ENCODE measurements around the gene FAM89B. TPM values are rescaled to one million over a fixed set of nuclear protein-coding genes. Genes with fewer than 3 reads are reported as not detected.

Gene FAM89B
- polyA plus RNA-seq, 1 donor from 2014 or later, result 75.1 TPM

DNA sequence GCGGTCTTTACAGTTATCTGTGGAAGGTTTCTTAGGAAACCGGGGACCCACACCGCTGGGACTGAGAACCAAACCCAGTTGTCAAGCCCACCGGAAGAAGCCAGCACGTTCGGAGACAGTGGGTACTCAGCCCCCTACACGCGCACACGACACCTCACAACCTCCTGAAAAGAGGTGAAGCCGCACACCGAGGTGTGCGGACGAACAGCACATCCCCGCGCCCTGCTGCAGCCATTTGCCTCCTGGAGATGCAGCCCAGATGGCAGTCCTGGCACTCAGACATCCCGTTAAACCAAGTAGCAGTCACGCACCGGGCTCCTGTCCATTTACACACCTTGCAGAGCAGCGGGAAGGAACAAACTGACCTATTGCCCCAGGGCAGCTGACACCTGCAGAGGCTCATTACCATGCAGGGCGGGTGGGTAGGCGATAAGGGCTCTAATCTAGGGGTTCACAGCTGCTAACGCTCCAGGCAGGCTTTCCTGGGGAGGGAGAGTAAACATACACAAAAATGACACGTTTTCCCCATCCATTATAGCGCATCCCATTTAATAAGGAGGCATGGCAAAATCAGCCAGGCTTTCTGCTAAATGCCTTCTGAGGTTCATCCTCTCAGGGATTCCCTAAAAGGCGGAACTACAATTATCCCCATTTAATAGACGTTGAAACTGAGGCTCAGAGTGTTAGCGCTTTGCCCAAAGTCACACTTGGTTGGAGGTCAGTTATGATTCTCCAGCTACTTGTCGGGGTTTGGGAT is 2.7 kb downstream of the FAM89B start:
- H3K27ac ChIP-seq (ENCODE audit: low read length), result no peak overlapping the region
- H3K4me3 ChIP-seq (ENCODE audit: low read length), result peak overlapping the region; percentile 82
- H3F3A ChIP-seq (ENCODE audit: insufficient read depth, low read length, poor library complexity, severe bottlenecking), result no peaks in the 10 kb centered on the region
- H3K79me2 ChIP-seq (replicated peaks; ENCODE audit: insufficient read depth, low read length), result peaks cover 40% of the 10 kb centered on the region
- peaks cover 7% of the 10 kb centered on the region for H3K27me3 ChIP-seq (ENCODE audit: insufficient read depth, low read depth, low read length)
- H3K9ac ChIP-seq (ENCODE audit: low read length), result peak overlapping the region; percentile 34
- no peaks in the 10 kb centered on the region for H3K9me2 ChIP-seq (ENCODE audit: insufficient read depth, low read length)
- H3K36me3 ChIP-seq (ENCODE audit: insufficient read depth, low read length), result no peaks in the 10 kb centered on the region
- H2AFZ ChIP-seq (ENCODE audit: low read depth, low read length), result no peak overlapping the region
- H3K4me2 ChIP-seq (ENCODE audit: low read length), result no peak overlapping the region
- TF ChIP-seq, protein P1, sequence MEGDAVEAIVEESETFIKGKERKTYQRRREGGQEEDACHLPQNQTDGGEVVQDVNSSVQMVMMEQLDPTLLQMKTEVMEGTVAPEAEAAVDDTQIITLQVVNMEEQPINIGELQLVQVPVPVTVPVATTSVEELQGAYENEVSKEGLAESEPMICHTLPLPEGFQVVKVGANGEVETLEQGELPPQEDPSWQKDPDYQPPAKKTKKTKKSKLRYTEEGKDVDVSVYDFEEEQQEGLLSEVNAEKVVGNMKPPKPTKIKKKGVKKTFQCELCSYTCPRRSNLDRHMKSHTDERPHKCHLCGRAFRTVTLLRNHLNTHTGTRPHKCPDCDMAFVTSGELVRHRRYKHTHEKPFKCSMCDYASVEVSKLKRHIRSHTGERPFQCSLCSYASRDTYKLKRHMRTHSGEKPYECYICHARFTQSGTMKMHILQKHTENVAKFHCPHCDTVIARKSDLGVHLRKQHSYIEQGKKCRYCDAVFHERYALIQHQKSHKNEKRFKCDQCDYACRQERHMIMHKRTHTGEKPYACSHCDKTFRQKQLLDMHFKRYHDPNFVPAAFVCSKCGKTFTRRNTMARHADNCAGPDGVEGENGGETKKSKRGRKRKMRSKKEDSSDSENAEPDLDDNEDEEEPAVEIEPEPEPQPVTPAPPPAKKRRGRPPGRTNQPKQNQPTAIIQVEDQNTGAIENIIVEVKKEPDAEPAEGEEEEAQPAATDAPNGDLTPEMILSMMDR (IDR thresholded peaks at IDR 0.05; ENCODE audit: poor library complexity, severe bottlenecking), result no peak
- TF ChIP-seq, protein P2, sequence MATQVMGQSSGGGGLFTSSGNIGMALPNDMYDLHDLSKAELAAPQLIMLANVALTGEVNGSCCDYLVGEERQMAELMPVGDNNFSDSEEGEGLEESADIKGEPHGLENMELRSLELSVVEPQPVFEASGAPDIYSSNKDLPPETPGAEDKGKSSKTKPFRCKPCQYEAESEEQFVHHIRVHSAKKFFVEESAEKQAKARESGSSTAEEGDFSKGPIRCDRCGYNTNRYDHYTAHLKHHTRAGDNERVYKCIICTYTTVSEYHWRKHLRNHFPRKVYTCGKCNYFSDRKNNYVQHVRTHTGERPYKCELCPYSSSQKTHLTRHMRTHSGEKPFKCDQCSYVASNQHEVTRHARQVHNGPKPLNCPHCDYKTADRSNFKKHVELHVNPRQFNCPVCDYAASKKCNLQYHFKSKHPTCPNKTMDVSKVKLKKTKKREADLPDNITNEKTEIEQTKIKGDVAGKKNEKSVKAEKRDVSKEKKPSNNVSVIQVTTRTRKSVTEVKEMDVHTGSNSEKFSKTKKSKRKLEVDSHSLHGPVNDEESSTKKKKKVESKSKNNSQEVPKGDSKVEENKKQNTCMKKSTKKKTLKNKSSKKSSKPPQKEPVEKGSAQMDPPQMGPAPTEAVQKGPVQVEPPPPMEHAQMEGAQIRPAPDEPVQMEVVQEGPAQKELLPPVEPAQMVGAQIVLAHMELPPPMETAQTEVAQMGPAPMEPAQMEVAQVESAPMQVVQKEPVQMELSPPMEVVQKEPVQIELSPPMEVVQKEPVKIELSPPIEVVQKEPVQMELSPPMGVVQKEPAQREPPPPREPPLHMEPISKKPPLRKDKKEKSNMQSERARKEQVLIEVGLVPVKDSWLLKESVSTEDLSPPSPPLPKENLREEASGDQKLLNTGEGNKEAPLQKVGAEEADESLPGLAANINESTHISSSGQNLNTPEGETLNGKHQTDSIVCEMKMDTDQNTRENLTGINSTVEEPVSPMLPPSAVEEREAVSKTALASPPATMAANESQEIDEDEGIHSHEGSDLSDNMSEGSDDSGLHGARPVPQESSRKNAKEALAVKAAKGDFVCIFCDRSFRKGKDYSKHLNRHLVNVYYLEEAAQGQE (IDR thresholded peaks at IDR 0.05; ENCODE audit: borderline replicate concordance), result no peak
- no peak for TF ChIP-seq EZH2 (IDR thresholded peaks at IDR 0.05; ENCODE audit: borderline replicate concordance, insufficient read depth, low read length, poor library complexity, severe bottlenecking)
- no peak for TF ChIP-seq TAF1 (IDR thresholded peaks at IDR 0.05; ENCODE audit: low read depth)
- no peak for TF ChIP-seq POLR2AphosphoS5 (IDR thresholded peaks at IDR 0.05)
- no peak for TF ChIP-seq MXI1 (conservative IDR thresholded peaks at IDR 0.05; ENCODE audit: poor library complexity, severe bottlenecking)
- no peak for TF ChIP-seq RAD21 (conservative IDR thresholded peaks at IDR 0.05)
- H4K20me1 ChIP-seq (ENCODE audit: insufficient read depth), result peaks cover 15% of the 10 kb centered on the region
- no peaks in the 10 kb centered on the region for H3K9me3 ChIP-seq (ENCODE audit: low read length)

DNA sequence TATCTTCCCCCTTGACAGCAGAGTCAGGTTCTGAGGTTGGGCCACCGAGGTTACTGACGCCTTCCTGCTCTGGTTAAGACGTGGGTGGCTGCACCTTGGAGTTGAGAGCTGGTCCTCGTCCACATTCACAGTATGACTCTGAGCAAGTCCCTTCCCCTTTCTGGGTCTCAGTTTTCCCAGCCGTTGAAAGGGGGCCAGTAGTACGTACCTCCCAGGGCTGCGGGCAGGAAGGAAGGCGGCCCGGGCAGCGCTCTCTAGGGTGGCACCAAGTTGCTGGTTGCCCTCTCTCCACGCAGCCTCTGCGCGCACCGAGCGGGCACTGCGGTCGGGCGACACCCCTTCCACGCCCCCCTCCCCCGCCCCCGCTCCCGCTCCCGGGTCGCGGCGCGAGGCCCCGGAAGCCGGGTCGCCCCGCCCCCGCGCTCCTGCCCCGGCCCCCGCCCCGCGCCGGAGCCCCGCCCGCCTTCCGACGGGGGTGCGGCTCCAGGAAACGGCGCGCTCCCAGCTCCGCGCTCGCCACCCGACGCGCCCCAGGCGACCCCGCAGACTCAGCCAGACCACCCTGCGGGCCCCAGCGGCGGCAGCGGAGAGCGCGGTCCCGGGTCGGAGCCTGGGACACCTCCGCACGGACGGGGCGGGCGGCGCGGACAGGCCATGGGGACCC is 3.4 kb downstream of the FAM89B start, which contains the start of gene EHBP1L1:
Gene EHBP1L1 (plus strand): TSS at position 486 of the 664 bp plus-strand sequence. CDS start 250 bp downstream, outside the sequence.
- TF ChIP-seq MXI1 (conservative IDR thresholded peaks at IDR 0.05; ENCODE audit: poor library complexity, severe bottlenecking) (no peak), RAD21 (conservative IDR thresholded peaks at IDR 0.05) (no peak), EP300 (conservative IDR thresholded peaks at IDR 0.05; ENCODE audit: poor library complexity, severe bottlenecking) (no peak), SMC3 (conservative IDR thresholded peaks at IDR 0.05; ENCODE audit: poor library complexity) (no peak), POLR2AphosphoS5 (IDR thresholded peaks at IDR 0.05) (no peak), TAF1 (IDR thresholded peaks at IDR 0.05; ENCODE audit: low read depth) (no peak), EZH2 (IDR thresholded peaks at IDR 0.05; ENCODE audit: borderline replicate concordance, insufficient read depth, low read length, poor library complexity, severe bottlenecking) (no peak)
- TF ChIP-seq, protein P1 (IDR thresholded peaks at IDR 0.05; ENCODE audit: poor library complexity, severe bottlenecking), result no peak
- TF ChIP-seq, protein P2 (IDR thresholded peaks at IDR 0.05; ENCODE audit: borderline replicate concordance), result no peak
- Histone ChIP-seq H3K9me2 (ENCODE audit: insufficient read depth, low read length) (no peaks in the 10 kb centered on the region), H3F3A (ENCODE audit: insufficient read depth, low read length, poor library complexity, severe bottlenecking) (no peaks in the 10 kb centered on the region), H3K79me2 (replicated peaks; ENCODE audit: insufficient read depth, low read length) (peaks cover 37% of the 10 kb centered on the region), H3K9me3 (ENCODE audit: low read length) (no peaks in the 10 kb centered on the region), H4K20me1 (ENCODE audit: insufficient read depth) (peaks cover 15% of the 10 kb centered on the region), H3K27me3 (ENCODE audit: insufficient read depth, low read depth, low read length) (peaks cover 7% of the 10 kb centered on the region), H3K4me3 (ENCODE audit: low read length) (peak within 1 kb of the TSS; percentile 82), H3K36me3 (ENCODE audit: insufficient read depth, low read length) (no peaks in the 10 kb centered on the region), H3K27ac (ENCODE audit: low read length) (no peak within 1 kb of the TSS), H3K4me2 (ENCODE audit: low read length) (no peak within 1 kb of the TSS), H2AFZ (ENCODE audit: low read depth, low read length) (no peak within 1 kb of the TSS), H3K9ac (ENCODE audit: low read length) (peak within 1 kb of the TSS; percentile 34)

All from neural cell (in vitro differentiated cells).